Stimulated activated CD8-positive, alpha-beta memory T cell treated with anti-CD3 and anti-CD28 coated beads, Interleukin-7, amount 100 ng/mL, for 1 hour (primary cell): ENCODE measurements around the gene PRSS22.
"Not testable (repeated sequence)": the region's sequence is repeated elsewhere in the genome, so short reads cannot be mapped to it uniquely, and the experiment has no call there.

Experiments used
- DNase-seq, 2 donors: peaks; one replicate each; pipeline ENCODE4 v3.0.0-alpha.2; 2020; ENCODE audit warnings: low read depth in 2 of 2

The PRSS22 gene, protein sequence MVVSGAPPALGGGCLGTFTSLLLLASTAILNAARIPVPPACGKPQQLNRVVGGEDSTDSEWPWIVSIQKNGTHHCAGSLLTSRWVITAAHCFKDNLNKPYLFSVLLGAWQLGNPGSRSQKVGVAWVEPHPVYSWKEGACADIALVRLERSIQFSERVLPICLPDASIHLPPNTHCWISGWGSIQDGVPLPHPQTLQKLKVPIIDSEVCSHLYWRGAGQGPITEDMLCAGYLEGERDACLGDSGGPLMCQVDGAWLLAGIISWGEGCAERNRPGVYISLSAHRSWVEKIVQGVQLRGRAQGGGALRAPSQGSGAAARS

DNA sequence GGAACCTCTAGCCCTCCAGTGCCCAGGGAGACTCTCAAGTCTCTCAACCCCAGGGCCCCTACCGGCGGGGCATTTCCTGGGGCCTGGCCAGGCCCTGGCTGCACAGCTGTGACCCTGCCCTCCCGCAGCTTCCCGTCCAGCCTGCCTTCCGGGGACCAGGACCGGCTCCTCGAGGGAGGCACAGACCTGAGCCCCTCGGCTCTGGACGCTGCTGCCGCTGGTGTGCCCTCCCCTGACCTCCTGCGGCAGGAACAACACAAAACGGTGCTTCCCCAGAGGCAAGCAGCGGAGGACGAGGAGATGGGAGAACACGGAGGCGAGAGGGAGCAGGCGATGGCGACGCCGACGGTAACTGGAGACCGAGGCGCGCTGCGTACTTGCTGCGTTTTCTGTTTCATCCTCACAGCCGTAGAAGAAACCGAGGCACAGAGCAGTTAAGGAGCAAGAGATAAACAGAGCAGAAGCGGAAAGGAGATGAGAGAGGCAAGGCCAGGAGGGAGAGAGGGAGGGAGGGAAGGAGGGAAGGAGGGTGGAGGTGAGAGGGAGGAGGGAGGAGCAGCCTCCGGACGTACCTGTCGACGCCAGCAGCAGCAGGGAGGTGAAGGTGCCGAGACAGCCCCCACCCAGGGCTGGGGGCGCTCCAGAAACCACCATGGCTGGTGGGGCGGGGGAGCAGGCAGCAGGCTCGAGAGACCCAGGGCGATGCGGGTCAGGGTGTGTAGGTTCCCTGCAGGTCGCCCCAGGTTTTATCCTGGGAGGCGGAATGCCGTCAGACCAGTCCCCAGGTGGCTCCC, at the start of gene PRSS22:
PRSS22 (minus strand) TSS at position 720 of the 794 bp plus-strand sequence; CDS start at position 654, 66 bp downstream.
- DNase-seq = no peak

DNA sequence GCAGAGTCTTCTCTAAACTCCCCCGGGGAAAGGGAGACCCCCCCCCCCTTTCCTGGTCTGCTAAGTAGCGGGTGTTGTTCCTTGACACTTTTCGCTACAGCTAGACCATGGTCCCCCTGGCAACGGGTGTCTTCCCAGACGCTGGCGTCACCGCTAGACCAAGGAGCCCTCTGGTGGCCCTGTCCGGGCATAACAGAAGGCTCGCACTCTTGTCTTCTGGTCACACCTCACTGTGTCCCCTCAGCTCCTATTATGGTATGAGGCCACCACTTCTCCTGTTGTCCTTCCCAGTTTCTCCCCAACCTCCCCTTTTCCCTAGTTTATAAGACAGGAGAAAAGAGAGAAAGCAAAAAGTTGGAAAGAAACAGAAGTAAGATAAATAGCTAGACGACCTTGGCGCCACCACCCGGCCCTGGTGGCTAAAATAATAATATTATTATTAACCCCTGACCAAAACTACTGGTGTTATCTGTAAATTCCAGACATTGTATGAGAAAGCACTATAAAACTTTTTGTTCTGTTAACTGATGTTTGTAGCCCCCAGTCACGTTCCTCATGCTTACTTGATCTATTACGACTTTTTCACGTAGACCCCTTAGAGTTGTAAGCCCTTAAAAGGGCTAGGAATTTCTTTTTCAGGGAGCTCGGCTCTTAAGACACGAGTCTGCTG, 49.2 kb upstream of the PRSS22 start:
- DNase-seq = not testable (repeated sequence)

DNA sequence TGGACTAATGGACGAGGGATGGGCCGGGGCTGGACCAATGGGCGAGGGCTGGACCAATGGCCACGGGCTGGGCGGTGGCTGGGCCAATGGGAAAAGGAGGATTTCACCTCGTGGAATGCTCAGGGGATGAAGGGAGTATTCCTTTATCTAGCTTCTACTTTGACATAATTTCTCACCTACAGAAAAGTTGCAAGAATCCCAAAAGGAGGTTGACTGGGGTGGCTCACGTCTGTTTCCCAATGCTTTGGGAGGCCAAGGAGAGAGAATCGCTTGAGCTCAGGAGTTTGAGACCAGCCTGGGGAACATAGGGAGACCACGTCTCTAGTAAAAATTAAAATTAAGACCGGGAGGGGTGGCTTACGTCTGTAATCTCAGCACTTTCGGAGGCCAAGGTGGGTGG, 48.0 kb upstream of the PRSS22 start:
- DNase-seq = no peak

DNA sequence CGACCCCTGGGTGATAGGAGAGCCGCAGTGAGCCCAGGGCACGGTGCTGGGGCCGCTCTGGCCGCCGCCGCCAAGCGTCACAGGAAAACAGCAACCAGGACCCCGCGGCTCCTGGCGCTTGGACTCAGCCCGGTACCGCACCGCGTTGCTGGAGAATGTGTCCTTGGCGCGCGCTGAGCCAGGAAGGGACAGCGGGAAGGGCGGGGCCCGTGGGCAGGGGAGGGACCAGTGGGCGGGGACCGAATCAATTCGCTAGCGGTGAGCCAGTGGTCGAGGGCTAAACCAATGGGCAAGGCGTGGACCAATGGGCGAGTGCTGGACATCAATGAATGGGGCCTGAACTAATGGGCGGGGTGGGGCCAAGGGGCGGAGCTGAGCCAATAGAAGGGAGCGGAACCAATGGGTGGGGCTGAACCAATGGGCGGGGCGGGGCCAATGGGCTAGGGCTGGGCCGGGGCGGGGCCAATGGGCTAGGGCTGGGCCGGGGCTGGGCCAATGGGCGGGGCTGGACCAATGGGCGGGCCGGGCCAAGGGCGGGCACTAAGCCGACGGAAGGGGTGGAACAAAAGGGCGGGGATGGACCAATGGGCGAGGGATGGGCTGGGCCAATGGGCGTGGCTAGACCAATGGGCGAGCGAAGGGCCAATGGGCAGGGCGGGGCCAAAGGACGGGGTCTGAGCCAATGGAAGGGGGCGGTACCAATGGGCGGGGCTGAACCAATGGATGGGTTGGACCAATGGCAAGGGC, 47.4 kb upstream of the PRSS22 start:
- DNase-seq = peak; percentile 60 to 72

DNA sequence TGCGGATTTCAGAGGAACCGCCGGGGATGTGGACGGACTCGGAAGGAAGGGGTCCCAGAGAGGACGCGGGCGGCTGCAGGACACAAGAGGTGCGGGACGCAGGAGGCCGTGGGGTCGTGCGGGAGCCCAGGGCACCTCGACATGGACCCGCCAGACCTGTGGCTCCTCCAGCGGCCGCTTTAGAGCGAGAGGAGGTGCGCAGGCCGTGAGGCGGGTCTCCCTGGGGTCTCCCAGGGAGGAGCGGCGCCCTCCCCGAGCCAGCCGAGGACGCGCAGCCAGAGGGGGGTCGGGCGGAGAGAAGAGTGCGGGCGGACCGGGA, 46.9 kb upstream of the PRSS22 start:
- DNase-seq = no peak

DNA sequence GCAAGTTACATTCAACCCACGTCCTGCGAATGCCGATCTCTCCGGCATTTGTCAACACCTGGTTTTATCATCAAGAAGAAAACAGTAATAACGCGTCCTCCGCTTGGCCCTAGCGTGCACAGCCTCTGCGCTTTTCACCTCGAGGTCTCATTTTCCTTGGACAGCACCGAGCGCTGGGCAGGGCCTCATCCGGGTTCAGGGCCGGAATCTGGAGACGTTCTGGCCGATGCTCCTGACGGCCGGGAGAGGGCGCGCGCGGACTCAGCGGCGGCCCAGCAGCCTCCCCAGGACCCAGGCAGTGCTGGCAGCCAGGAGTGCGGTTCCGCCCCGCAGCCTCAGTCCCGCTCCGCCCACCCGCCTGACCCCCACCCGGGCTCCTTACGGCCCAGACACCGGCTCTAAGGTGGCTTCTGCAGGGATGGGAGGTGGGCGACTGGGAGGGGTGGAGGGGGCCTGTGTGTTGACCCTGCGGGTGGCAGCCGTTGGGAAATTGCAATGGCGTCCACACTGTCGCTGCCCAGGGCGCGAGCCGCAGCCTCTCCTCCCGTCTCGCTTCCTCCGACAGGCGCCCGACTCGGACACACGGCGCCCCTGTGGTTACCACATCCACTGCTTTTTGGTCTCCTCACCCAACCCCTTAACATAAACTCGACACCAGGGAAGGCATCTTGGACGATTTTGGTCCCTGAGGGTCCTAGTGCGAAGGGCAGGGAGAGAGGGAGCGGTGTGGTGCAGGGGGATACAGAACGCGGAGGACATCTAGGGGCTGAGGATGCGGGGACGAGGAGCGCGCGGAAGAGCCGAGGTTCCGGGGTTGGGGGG, 46.3 kb upstream of the PRSS22 start:
- DNase-seq = peak; percentile 44 to 50

DNA sequence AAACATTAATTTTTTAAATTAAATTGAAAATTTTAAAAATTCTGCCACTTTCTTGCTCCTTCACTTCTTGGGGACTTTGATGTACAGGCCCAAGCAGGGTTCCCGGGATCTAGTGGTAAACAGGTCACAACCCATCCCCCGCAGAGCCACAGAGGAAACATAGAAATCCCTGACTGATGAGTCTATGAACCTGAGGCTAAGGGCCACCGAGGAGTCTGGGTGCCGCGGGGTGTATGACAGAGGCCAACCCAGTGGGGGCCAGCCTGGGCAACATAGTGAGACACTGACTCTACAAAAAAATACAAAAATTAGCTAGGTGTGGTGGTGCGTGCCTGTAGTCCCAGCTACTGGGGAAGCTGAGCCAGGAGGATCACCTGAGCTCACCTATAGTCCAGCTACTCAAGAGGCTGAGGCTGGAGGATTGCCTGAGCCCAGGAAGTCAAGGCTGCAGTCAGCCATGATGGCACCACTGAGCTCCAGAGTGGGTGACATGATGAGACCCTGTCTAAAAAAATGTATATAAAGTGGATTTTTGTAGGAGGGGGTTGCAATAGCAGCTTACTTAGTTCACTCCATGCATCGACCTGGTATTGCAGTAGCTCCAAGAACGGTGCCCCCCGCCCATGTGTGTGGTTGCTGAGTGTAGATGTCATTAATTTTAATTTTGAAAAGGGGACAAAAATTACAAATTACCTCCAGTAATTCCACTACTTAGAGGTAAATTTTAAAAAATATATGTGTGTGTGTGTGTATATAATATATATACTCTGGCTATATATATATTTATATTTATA, 44.6 kb upstream of the PRSS22 start:
- DNase-seq = no peak

DNA sequence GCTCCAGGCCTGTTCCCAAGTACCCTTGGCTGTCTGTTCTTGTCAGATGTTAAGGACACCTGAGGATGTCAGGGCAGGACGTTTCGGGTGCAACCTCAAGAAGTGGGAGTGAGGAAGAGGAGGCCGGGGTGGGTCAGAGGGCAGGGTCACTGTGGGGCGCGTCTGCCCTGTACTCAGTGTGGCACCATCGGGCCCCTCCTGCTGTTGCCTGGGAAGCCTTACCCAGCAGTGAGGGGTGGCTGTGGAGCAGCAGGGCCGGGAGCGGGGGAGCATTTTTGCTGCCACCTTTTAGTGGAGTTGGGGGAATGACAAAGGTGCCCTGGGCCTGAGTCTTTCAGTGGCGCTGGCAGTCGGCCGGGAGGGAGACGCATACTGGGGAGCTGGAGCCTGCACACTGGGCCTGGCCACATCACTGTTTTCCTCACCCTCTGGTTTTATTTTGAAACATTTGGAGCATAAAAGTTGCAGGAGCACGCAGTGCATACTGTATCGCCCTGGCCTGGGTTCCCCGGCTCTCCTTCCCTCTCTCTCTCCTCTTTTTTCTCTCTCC, 42.6 kb upstream of the PRSS22 start:
- DNase-seq = no peak

DNA sequence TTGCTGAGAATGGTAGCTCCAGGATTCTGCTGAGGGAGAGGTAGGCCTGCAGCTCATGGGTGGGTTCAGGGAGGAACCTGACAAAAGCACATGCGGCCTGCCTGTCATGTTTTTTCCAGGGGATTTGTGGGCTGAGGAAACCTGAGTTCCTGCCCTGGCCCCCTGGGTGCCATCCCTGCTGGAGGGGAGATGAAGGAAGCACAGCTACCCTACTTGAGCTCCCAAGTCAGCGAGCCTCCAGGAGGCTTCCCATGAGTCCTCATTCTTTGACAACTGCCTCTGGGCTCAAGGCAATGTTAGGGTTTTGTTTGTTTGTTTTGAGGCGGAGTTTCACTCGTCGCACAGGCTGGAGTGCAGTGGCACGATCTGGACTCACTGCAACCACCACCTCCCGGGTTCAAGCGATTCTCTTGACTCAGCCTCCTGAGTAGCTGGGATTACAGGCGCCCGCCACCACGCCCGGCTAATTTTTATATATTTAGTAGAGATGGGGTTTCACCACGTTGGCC, 41.6 kb upstream of the PRSS22 start:
- DNase-seq = no peak

DNA sequence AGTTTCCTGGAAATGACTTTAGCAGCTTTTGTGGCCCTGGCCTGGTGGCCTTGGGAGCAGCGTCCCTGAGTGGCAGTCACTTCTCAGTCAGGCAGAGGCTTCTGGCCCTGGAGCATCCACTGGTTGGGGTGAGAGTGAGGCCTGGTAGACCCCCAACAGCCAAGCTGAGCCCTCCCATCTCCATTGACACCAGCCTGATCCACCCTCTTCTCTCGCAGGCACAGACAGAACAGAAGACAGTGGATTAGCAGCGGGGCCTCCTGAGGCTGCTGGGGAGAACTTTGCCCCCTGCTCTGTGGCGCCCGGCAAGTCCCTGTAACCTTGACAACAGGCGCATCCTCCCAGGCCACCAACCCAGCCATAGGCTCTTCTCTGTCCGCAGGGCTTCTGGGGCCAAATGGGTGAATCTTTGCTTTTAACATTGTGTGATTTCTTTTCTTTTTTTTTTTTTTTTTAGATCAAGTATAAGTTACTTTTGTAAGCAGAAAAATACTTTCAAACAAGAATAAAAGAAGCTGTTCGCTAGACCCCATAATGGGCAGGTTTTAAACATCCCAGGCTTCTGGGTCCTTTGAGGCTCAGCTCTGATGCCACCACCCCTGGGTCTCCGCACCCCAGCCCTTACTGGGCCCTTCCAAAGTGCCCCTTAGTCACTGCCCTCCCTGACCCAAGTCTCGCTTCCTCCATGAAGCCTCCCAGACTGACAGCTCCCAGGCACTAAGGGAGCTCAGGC, 41.0 kb upstream of the PRSS22 start:
- no peak for DNase-seq

DNA sequence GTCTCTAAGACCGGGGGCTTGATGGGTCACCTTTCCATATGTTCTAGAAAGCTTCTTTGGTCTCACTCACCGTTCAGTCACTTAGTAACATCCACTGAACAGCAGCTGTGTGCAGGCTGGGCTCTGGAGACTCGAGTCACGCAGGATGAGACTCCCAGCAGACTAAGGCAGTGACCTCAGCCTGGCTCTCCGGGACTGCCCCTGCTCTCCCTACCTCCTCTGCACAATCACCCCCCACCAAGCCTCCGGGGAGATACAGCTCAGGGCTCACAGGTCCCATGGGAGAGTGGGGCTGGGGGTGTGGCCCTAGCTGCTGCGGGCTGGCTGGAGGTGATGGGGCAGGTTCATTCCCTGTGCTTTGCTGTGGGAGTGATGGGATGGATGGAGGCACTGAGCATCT, 39.1 kb upstream of the PRSS22 start:
- no peak for DNase-seq

DNA sequence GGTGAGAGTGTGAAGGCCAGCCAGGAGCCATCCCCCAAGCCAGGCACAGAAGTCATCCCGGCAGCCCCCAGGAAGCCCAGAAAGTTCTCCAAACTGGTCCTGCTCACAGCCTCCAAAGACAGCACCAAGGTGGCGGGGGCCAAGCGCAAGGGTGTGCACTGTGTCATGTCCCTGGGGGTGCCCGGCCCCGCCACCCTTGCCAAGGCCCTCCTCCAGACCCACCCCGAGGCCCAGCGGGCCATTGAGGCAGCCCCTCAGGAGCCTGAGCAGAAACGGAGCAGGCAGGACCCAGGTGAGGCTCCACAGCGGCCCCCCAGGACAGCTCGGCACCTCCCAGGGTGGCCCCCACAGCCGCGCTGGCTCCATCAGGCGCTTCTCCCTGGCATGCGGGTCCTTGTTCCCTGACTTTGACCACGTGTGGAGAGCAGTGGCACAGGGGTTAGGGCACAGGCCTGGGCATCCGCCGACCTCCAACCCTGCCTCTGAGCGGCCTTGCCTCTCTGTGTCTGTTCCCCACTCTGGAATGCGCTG, 38.6 kb upstream of the PRSS22 start:
- no peak for DNase-seq

DNA sequence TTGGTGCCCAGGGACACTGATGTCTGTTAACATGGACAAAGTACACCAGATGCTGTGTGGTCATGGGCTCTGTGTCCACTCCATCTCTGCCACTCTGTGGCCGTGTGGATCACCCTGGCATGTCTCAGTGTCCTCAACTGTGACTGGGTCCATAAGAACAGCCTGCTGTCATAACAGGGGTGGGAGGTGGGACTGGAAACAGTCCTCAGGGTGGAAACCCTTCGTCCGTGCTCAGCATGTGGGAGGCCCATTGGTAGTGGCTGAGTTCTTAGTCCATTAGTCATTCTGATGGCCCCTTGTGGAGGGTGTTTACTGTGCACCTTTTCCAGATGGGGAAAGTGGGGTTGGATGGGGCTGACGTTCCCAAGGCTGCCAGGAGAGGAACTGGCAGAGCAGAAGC, 37.8 kb upstream of the PRSS22 start:
- no peak for DNase-seq

DNA sequence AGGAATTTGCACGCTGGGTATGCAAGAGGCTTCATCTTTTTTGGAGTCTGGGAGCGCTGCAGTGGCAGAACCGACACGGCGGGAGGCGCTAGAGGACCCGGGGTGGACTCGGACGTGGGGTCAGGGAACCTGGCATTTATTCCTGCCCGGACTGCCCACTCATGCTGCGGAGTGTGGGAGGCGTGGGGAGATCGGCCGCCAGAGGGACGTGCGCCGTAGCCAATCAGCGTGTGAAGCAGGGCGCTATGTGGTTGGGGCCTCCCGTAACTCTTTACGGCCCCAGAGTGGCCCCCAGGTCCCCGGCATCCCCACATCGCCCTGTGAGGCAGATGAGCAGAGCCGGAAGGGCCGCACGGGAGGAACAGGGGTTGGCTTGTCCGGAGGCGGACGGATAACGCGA, 36.3 kb upstream of the PRSS22 start:
- DNase-seq = no peak

DNA sequence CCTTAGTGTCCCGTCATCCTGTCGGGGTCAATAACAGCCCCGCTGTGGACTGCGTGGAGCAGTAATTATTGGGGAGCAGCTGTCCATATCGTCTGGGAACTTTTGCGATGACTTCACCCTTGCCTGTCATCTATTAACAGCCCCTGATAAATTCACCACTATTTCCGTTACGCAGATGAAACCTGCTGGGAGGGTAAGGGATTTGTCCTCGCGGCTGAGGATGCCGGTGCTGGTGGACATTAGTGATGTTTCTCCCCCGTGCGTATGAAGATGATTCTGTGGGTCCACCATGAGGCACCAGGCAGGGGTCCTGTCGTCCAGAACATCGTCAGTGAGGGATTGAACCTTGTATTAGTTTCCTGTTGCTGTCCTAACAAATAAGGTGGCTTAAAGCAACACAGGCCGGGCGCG, 26.1 kb upstream of the PRSS22 start:
- DNase-seq = no peak

DNA sequence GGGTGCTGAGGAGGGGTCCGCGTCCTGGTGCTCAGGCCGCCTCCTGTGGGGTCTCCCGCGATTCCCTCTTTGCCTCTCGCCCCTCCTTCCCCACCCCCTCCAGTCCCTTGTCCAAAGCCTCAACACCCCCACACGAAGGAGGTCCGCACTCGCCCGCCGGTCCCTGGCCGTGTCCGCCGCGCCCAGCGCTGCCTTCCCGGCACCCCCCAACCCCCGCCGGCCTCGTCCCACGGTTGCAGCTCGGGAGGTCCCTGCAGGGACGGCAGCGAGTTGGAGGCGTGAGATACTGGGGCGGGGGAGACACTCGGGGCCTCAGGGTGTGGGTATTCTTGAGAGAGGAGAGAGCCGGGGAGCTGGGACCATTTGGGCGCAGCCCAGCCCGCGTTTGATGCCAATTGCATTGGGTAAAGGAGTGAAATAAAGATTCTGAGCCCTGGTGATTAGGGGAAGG, 25.5 kb upstream of the PRSS22 start:
- DNase-seq = no peak

DNA sequence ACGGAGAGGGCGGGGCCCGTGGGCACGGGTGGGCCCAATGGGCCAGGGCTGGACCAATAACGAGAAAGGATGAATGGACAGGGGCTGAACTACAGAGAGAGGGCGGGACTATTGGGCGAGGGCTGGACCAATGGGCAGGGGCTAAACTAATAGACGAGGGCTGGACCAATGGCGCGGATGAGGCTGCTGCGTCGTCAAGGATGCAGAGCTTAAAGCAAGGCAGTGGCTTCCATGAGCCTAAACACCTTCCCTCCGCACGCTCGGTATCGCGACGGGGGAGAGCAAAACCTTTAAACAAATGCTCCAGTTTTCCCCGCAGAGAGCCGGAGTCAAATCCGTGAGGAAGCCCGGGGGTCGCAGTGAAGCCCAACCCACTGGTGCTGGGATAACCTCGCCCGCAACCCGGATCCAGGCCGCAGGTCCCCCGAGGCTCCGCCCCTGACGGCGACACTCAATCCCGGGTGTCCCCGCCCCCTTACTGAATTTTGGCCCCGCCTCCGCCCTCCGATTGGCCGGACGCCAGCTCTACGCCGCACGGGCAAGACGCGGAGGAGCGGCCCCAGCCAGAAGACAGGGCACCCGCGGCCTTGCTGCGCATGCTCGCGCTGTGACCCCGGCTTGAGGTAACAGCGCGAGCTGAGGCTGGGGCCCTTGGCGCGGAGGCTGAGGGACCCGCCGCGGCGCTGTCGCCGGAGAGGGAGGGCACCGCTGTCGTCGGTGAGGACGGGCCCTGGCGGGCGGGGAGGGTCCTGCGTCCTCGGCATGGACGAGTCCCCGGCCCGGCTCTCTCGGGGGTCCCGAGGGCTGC, 24.9 kb upstream of the PRSS22 start, which contains the start of gene FLYWCH2:
FLYWCH2 (plus strand) TSS at position 566 of the 808 bp plus-strand sequence. CDS start 13,235 bp downstream, outside the sequence.
- DNase-seq = peak; percentile 100
